Measurements from ENCODE around the gene C20orf204.
A peak's percentile ranks its signal among the peaks of the same experiment; 100 is the strongest.

Gene C20orf204

DNA sequence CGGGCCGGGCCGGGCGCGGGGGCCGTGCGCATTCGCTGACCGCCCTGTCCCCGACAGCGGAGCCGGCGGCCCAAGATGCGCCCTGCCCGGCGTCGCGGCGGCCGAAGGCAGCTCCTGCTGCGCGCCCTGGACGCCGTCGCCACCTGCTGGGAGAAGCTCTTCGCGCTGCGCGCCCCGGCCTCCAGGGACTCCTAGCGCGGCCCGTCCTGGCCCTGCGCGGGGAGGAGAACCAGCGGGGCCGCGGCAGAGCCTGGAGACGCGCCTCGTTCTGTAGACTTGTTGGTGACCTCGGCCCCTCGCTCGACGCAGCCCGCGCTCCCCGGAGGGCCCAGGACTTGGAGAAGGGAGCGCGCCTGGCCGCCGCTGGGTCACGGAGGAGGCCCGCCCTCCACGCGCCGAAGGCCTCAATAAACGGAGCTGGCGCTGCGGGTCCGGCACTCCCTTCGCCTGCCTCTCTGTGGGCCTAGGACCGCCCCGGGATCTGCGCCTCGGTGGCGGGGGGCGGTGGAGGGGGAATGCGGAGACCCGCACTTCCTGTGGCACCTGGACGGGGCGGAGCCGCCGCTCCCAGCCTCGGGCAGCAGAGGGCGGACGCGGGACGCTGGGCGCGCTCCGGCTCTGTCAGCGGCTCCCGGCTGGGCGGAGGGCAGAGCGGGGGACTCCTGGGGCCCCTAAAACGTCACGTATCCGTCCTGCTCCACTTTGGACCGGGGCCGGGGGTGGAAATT, 2.7 kb downstream of the C20orf204 start:
- TF ChIP-seq, protein P1, sequence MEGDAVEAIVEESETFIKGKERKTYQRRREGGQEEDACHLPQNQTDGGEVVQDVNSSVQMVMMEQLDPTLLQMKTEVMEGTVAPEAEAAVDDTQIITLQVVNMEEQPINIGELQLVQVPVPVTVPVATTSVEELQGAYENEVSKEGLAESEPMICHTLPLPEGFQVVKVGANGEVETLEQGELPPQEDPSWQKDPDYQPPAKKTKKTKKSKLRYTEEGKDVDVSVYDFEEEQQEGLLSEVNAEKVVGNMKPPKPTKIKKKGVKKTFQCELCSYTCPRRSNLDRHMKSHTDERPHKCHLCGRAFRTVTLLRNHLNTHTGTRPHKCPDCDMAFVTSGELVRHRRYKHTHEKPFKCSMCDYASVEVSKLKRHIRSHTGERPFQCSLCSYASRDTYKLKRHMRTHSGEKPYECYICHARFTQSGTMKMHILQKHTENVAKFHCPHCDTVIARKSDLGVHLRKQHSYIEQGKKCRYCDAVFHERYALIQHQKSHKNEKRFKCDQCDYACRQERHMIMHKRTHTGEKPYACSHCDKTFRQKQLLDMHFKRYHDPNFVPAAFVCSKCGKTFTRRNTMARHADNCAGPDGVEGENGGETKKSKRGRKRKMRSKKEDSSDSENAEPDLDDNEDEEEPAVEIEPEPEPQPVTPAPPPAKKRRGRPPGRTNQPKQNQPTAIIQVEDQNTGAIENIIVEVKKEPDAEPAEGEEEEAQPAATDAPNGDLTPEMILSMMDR (IDR thresholded peaks at IDR 0.05; ENCODE audit: control insufficient read depth, extremely low read depth, insufficient read depth): peak; percentile 80
- H3K4me3 ChIP-seq (ENCODE audit: low read depth, low read length): peak overlapping the region; percentile 43
- DNase-seq (ENCODE audit: low read depth): peak; percentile 37

DNA sequence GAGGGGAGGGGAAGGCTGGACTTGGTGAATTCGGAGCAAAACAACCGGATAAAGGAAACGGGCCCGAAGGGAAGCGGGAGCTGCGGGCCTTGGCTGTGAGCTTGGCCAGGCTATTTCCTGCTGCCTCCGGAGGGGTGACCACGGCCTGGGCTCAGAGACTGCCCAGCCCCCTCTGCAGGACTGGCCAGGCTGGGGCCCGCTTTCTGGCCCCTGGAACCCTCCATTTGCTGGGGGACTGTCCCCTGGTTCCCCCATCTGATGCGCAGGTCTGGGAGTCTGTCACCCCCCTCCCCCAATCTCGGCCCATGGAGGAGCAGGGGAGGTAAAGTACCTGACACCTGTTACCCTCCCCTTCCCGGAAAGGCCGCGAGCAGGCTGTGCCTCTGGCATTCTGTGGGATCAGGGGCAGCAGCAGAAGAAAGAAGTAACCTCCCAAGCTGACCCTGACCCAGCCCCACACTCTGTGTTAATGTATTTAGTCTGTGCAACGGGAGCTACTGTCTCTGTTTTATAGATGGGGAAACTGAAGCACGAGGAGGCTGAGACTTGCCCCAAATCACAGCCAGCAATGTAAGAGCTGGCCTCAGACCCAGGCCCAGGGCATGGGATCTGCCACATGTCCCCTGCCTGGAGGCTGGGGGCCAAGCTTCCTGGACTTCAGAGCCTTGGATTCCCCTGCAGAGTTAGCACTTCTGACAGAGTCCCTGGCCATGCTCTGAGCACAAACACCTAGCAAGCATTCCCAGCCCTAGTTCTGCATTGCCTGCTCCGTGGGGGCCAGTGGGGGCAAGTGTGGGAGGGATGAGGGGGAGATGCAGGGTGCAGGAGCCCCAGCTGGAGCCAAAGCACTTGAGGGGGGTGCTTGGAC, 3.5 kb downstream of the C20orf204 start:
- no peak for DNase-seq (ENCODE audit: low read depth)
- peak overlapping the region; percentile 43 for H3K4me3 ChIP-seq (ENCODE audit: low read depth, low read length)
- TF ChIP-seq, protein P1 (IDR thresholded peaks at IDR 0.05; ENCODE audit: control insufficient read depth, extremely low read depth, insufficient read depth): no peak

DNA sequence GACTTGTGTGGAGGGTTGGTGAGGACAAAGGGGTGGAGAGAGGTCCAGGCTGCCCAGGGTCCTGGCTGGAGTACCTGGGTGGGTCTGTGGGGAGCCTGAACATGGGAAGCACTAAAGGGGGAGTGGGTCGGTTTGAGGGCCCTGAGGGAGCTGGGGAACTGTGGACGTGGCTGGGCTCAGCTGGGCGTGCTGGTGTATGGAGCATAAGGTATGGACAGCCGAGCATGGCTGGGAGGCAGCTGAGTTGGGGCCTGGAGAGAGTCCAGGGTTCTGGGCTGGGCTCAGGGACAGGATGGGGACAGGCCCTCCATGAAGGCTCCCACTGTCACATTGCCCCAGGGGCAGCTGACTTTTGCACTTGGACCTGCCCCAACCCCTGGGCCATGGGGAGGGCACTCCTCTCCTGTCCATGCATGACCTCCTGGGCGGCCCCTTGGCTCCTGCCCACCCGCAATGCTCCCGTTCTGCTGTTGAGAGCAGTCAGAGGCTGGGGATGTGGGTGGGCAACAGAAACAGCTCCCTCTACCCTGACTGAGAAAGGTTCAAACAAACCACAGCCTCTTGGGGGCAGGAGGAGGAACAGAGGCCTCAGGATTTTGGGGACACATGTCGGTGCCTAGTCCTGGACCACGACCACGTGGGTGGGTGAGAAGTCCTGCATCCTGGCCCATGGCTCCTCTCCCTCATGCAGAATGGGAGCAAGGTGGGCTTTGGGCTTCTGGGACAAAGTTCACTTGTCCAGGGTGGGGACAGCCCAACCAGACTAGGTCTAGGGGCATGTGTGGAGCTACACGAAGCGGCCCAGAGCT, 4.5 kb downstream of the C20orf204 start:
- no peak overlapping the region for H3K4me3 ChIP-seq (ENCODE audit: low read depth, low read length)
- TF ChIP-seq, protein P1 (IDR thresholded peaks at IDR 0.05; ENCODE audit: control insufficient read depth, extremely low read depth, insufficient read depth): no peak

DNA sequence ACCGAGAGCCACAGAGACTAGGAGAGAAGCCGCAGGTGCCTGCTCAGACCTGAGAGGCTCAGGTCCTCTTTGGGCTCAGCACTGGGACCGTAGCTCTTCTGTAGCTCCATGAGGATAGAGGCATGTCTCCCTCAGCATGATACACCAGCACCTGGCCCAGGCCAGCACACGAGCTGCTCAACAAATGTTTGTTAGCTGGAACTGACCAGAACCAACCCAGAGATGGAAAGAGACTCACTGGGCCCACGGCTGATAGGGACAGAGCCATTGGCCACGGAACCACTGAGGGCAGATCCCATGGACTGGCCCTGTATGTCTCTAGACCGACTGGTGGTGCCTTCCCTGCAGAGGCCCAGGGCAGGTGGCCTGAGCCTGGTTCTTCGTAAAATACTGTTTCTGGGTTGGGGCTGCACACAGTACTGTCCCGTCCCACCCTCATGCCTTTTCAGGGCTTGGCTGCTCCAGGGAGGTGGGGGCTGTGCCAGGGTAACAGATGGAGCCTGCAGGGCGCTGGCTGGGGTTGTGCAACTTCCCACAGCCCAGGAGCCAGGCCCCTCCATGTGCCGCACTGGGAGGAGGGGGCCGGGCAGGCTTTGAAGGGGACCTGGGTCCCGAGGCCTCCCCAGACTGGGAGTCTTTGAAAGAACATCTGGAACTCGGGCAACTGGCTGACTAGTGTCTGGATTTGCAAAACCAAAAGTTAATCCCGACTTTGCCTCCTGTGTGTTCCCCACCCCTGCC, 5.2 kb downstream of the C20orf204 start:
- TF ChIP-seq, protein P1 (IDR thresholded peaks at IDR 0.05; ENCODE audit: control insufficient read depth, extremely low read depth, insufficient read depth): no peak
- DNase-seq (ENCODE audit: low read depth): no peak
- H3K4me3 ChIP-seq (ENCODE audit: low read depth, low read length): no peak overlapping the region

More for the DNA sequence above, 4.5 kb downstream of the C20orf204 start:
- no peak for DNase-seq (ENCODE audit: low read depth)

DNA sequence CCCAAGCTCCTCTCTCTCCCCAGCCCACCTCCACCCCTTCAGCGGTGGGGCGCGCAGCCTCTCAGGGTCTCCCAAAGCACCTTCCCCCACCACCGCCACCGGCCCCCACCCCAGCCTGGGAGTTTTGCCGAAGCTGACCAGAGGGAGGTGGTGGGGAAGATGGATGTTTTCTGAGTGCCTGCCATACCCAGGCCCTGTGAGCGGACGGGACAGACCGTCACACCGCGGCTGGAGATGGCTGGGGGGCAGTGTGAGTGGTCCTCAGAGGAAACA, 5.7 kb downstream of the C20orf204 start:
- TF ChIP-seq, protein P1 (IDR thresholded peaks at IDR 0.05; ENCODE audit: control insufficient read depth, extremely low read depth, insufficient read depth): no peak
- H3K4me3 ChIP-seq (ENCODE audit: low read depth, low read length): no peak overlapping the region
- DNase-seq (ENCODE audit: low read depth): no peak
